Measurements from ENCODE around the gene HMGCR.

The HMGCR gene

GRCh38 chr5:75341934-75342333, 4.9 kb downstream of the HMGCR start:
- DNase-seq: no peak

GRCh38 chr5:75342836-75343235, 5.8 kb downstream of the HMGCR start:
- DNase-seq: no peak

GRCh38 chr5:75348241-75348640, 11.2 kb downstream of the HMGCR start:
- no peak for DNase-seq

GRCh38 chr5:75349663-75350062, 12.6 kb downstream of the HMGCR start:
- DNase-seq: no peak

- DNase-seq: peak in 1 of 5 donors; percentile 18
These were observed 14.3 kb downstream of the HMGCR start for GRCh38 chr5:75351139-75351926.

GRCh38 chr5:75355236-75355635, 18.2 kb downstream of the HMGCR start:
- no peak for DNase-seq

- DNase-seq: no peak
These were observed 19.7 kb downstream of the HMGCR start for GRCh38 chr5:75356719-75357118.

- DNase-seq: no peak
These were observed 21.1 kb downstream of the HMGCR start for GRCh38 chr5:75358117-75358516.

- no peak for DNase-seq
These were observed 24.3 kb downstream of the HMGCR start for GRCh38 chr5:75361310-75361709.

GRCh38 chr5:75362474-75362975, 25.5 kb downstream of the HMGCR start:
- DNase-seq: no peak

GRCh38 chr5:75363111-75363510, 26.1 kb downstream of the HMGCR start:
- DNase-seq: no peak

GRCh38 chr5:75363726-75364495, 26.9 kb downstream of the HMGCR start:
- no peak for DNase-seq

GRCh38 chr5:75364571-75365280, 27.7 kb downstream of the HMGCR start:
- no peak for DNase-seq

GRCh38 chr5:75365740-75366139, 28.7 kb downstream of the HMGCR start:
- DNase-seq: no peak

GRCh38 chr5:75366787-75367186, 29.8 kb downstream of the HMGCR start:
- DNase-seq: peak in 1 of 5 donors; percentile 6

GRCh38 chr5:75367401-75367800, 30.4 kb downstream of the HMGCR start:
- DNase-seq: no peak

GRCh38 chr5:75368391-75368790, 31.4 kb downstream of the HMGCR start:
- DNase-seq: no peak

GRCh38 chr5:75373862-75374261, 36.8 kb downstream of the HMGCR start:
- no peak for DNase-seq

GRCh38 chr5:75374394-75374814, 37.4 kb downstream of the HMGCR start:
- DNase-seq: no peak

GRCh38 chr5:75375414-75375813, 38.4 kb downstream of the HMGCR start:
- no peak for DNase-seq

- DNase-seq: no peak
These were observed 43.1 kb downstream of the HMGCR start for GRCh38 chr5:75380099-75380498.

GRCh38 chr5:75381456-75381855, 44.4 kb downstream of the HMGCR start:
- no peak for DNase-seq

- no peak for DNase-seq
These were observed 47.2 kb downstream of the HMGCR start for GRCh38 chr5:75384218-75384617.
